ENCODE results near the gene NMB.

GRCh38 chr15:84606653-84607120 is 51.3 kb downstream of the NMB start:
- no peak for TF ChIP-seq POLR2A (IDR thresholded peaks at IDR 0.05)
- TF ChIP-seq, protein P1, sequence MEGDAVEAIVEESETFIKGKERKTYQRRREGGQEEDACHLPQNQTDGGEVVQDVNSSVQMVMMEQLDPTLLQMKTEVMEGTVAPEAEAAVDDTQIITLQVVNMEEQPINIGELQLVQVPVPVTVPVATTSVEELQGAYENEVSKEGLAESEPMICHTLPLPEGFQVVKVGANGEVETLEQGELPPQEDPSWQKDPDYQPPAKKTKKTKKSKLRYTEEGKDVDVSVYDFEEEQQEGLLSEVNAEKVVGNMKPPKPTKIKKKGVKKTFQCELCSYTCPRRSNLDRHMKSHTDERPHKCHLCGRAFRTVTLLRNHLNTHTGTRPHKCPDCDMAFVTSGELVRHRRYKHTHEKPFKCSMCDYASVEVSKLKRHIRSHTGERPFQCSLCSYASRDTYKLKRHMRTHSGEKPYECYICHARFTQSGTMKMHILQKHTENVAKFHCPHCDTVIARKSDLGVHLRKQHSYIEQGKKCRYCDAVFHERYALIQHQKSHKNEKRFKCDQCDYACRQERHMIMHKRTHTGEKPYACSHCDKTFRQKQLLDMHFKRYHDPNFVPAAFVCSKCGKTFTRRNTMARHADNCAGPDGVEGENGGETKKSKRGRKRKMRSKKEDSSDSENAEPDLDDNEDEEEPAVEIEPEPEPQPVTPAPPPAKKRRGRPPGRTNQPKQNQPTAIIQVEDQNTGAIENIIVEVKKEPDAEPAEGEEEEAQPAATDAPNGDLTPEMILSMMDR (IDR thresholded peaks at IDR 0.05), result no peak
- TF ChIP-seq EP300 (IDR thresholded peaks at IDR 0.05), result no peak
- TF ChIP-seq POLR2AphosphoS5 (IDR thresholded peaks at IDR 0.05), result no peak

Data from sigmoid colon (tissue), 4 donors.